Measurements from ENCODE around the gene ZNF621. TPM values are rescaled to one million over a fixed set of nuclear protein-coding genes. Genes with fewer than 3 reads are reported as not detected.

The ZNF621 gene
- total RNA-seq, 1 donor from 2014 or later, result 13.3 TPM

- no peak for DNase-seq (ENCODE audit: extremely low spot score in 2 of 2)
- Histone ChIP-seq H3K9me3 (no peaks in the 10 kb centered on the region), H3K27ac (no peak overlapping the region), H3K36me3 (no peaks in the 10 kb centered on the region), H3K4me3 (no peak overlapping the region), H3K27me3 (no peaks in the 10 kb centered on the region), H3K4me1 (peaks cover 1% of the 10 kb centered on the region)
- no peak for TF ChIP-seq POLR2A (IDR thresholded peaks at IDR 0.05)
- no peak for TF ChIP-seq POLR2AphosphoS5 (IDR thresholded peaks at IDR 0.05; ENCODE audit: insufficient read depth in 1 of 2, low read depth in 1 of 2)
- no peak for TF ChIP-seq CTCF (IDR thresholded peaks at IDR 0.05)
- intact Hi-C loops (cut with DNase I), result no loop called here
Measured at GRCh38 chr3:40518848-40519247, 5.9 kb upstream of the ZNF621 start.

DNA sequence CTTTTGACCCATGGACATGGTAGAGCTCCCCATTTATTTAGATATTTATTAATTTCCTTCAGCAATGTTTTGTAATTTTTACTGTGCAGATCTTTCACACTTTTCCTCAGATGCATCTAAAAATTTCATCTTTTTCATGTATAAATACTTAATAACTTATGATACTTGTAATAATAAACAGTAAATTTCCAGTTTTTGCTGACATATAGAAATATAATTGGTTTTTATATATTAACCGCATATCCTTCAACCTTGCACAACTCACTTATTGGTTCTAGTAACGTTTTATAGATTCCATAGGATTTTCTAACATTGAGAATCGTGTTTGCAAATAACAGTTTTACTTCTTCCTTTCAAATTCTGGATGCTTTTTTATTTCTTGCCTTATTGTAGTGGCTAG, 3.5 kb upstream of the ZNF621 start:
- Histone ChIP-seq H3K4me3 (no peak overlapping the region), H3K27ac (no peak overlapping the region), H3K27me3 (no peaks in the 10 kb centered on the region), H3K4me1 (peaks cover 20% of the 10 kb centered on the region), H3K9me3 (no peaks in the 10 kb centered on the region), H3K36me3 (no peaks in the 10 kb centered on the region)
- intact Hi-C loops (cut with DNase I), result no loop called here
- no peak for DNase-seq (ENCODE audit: extremely low spot score in 2 of 2)
- TF ChIP-seq CTCF (IDR thresholded peaks at IDR 0.05) (no peak), POLR2AphosphoS5 (IDR thresholded peaks at IDR 0.05; ENCODE audit: insufficient read depth in 1 of 2, low read depth in 1 of 2) (no peak), POLR2A (IDR thresholded peaks at IDR 0.05) (no peak)

DNA sequence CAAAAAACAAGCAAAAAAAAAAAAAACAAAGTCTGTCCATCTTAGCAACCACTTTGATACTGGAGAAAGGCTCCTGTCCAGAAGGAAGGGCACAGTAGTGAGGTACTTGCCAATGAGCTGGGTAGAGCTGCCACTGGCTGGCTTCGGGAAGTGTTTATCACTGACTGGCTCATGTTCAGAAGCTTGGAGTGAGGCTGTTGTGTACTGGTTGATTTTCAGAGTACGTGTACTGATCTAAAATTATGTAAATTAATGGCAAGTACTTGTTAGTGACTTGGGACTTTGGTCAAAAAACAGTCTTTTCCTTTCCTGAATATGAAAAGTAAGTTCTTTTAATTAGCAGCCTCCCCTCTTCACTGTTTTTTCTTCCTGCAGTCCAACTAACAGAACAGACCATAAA, 979 bp upstream of the ZNF621 start:
- H3K4me3 ChIP-seq, result peak overlapping the region in 1 of 2 donors; percentile 60
- no peaks in the 10 kb centered on the region for H3K9me3 ChIP-seq
- DNase-seq (ENCODE audit: extremely low spot score in 2 of 2), result no peak
- TF ChIP-seq POLR2AphosphoS5 (IDR thresholded peaks at IDR 0.05; ENCODE audit: insufficient read depth in 1 of 2, low read depth in 1 of 2) (no peak), CTCF (IDR thresholded peaks at IDR 0.05) (no peak), POLR2A (IDR thresholded peaks at IDR 0.05) (no peak)
- peaks cover 0 to 2% of the 10 kb centered on the region in 2 donors for H3K36me3 ChIP-seq
- H3K27ac ChIP-seq, result peak overlapping the region; percentile 85
- intact Hi-C loops (cut with DNase I), result no loop called here
- peaks cover 21% of the 10 kb centered on the region for H3K4me1 ChIP-seq
- no peaks in the 10 kb centered on the region for H3K27me3 ChIP-seq

- Histone ChIP-seq H3K4me1 (peaks cover 21% of the 10 kb centered on the region), H3K27ac (peak overlapping the region; percentile 85), H3K36me3 (peaks cover 0 to 6% of the 10 kb centered on the region in 2 donors), H3K4me3 (peak overlapping the region; percentile 60 to 87), H3K9me3 (no peaks in the 10 kb centered on the region), H3K27me3 (no peaks in the 10 kb centered on the region)
- no peak for DNase-seq (ENCODE audit: extremely low spot score in 2 of 2)
- TF ChIP-seq CTCF (IDR thresholded peaks at IDR 0.05) (no peak), POLR2A (IDR thresholded peaks at IDR 0.05) (no peak), POLR2AphosphoS5 (IDR thresholded peaks at IDR 0.05; ENCODE audit: insufficient read depth in 1 of 2, low read depth in 1 of 2) (no peak)
- intact Hi-C loops (cut with DNase I), result no loop called here
Measured at GRCh38 chr3:40524222-40524567, 565 bp upstream of the ZNF621 start.

DNA sequence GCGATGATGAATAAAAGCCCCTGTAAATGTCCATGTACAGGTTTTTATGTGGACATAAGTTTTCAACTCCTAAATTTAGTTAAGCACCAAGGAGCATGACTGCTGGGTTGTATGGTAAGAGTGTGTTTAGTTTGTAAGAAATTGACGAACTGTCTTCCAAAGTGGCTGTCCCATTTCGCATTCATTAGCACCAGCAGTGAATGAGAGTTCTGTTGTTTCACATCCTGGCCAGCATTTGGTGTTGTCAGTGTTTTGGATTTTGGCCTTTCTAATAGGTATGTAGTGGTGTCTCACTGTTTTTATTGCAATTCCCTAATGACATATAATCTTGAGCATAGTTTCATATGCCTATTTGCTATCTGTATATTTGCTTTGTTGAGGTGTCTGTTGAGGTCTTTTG, 3.7 kb downstream of the ZNF621 start:
- H3K4me1 ChIP-seq, result peaks cover 21% of the 10 kb centered on the region
- no peak overlapping the region for H3K27ac ChIP-seq
- H3K27me3 ChIP-seq, result no peaks in the 10 kb centered on the region
- DNase-seq (ENCODE audit: extremely low spot score in 2 of 2), result no peak
- peaks cover 7 to 48% of the 10 kb centered on the region in 2 donors for H3K36me3 ChIP-seq
- H3K4me3 ChIP-seq, result no peak overlapping the region
- no peaks in the 10 kb centered on the region for H3K9me3 ChIP-seq
- intact Hi-C loops (cut with DNase I), result no loop called here
- no peak for TF ChIP-seq POLR2A (IDR thresholded peaks at IDR 0.05)
- no peak for TF ChIP-seq CTCF (IDR thresholded peaks at IDR 0.05)
- TF ChIP-seq POLR2AphosphoS5 (IDR thresholded peaks at IDR 0.05; ENCODE audit: insufficient read depth in 1 of 2, low read depth in 1 of 2), result no peak
